Stomach (tissue), 9 donors: ENCODE data around the gene DCBLD1. TPM values are rescaled to one million over a fixed set of nuclear protein-coding genes. Genes with fewer than 3 reads are reported as not detected.

ENCODE experiments used
- DNase-seq, 2 donors: peaks; one replicate each; pipeline versions ENCODE4 v3.0.0 to v3.0.0-alpha.2; 2013 to 2019
- H3K27ac ChIP-seq, 5 donors: fragments of 200-600 bp in 4 of 5; sonication (generic) in 4 of 5; one replicate each; pipeline ENCODE4 v1.5.1; 2013 to 2019; ENCODE audit warnings: mild to moderate bottlenecking in 1 of 5, moderate library complexity in 1 of 5
- H3K27me3 ChIP-seq, 3 donors: fragments of 200-600 bp; sonication (generic); one replicate each; pipeline ENCODE4 v1.5.1; 2017 to 2019; ENCODE audit warnings: mixed run types in 1 of 3
- H3K36me3 ChIP-seq, 4 donors: fragments of 200-600 bp; sonication (generic); 1 replicate in 3 of 4; 2 replicates in 1 of 4; pipeline ENCODE4 v1.5.1; 2016 to 2019
- H3K4me1 ChIP-seq, 4 donors: fragments of 200-600 bp; sonication (generic); one replicate each; pipeline ENCODE4 v1.5.1; 2016 to 2019
- H3K4me3 ChIP-seq, 4 donors: fragments of 200-600 bp; sonication (generic) in 3 of 4; one replicate each; pipeline ENCODE4 v1.5.1; 2016 to 2019; ENCODE audit warnings: mild to moderate bottlenecking in 1 of 4
- H3K9me3 ChIP-seq, 4 donors: fragments of 200-600 bp; sonication (generic); one replicate each; pipeline ENCODE4 v1.5.1; 2016 to 2019
- EP300 ChIP-seq: sonication (generic); formaldehyde crosslinking; IDR thresholded peaks from one replicate; pipeline ENCODE4 v1.6.1; 2017; ENCODE audit warnings: antibody characterized with exemption
- POLR2A ChIP-seq, 4 donors: fragments of 450-650 bp; IDR thresholded peaks; one replicate each; pipeline ENCODE4 v1.6.1; 2016; ENCODE audit warnings: antibody characterized with exemption in 4 of 4, control low read depth in 2 of 4, mild to moderate bottlenecking in 1 of 4, moderate library complexity in 1 of 4
- POLR2AphosphoS5 ChIP-seq, 3 donors: sonication (generic); formaldehyde crosslinking; IDR thresholded peaks; one replicate each; pipeline ENCODE4 v1.6.1; 2016; ENCODE audit warnings: antibody characterized with exemption in 3 of 3
- WGBS, 5 donors: extraction: QIAGEN DNeasy Blood & Tissue Kit in 3 of 5; methylation state at CpG; one replicate each; pipeline versions ENCODE4 v1.1.5 to v1.1.7; 2013 to 2018; 5-methylcytosine and 5-hydroxymethylcytosine counted together
- intact Hi-C: fragments of 100-400 bp; cut with DNase I; formaldehyde crosslinking; loops from one replicate; pipeline ENCODE4 v1.15.1; 2023; ENCODE audit warnings: low total_unique reads
- polyA plus RNA-seq, 3 donors: library from polyadenylated mRNA; stranded (reverse); fragments of 200-250 nt; gene quantifications; one replicate each; pipeline ENCODE4 v1.2.3, GENCODE V29; 2013
- total RNA-seq, 5 donors: library from RNA; depleted of rRNA; stranded (reverse); fragments of >200 nt; gene quantifications; one replicate each; pipeline versions ENCODE4 v1.1.0 to v1.2.3, GENCODE V29; 2014 to 2016
- TF ChIP-seq, protein P1 (sequence below), 7 experiments: fragments of 450-650 bp in 4 of 7; fragments of 200-600 bp in 3 of 7; sonication (generic) in 3 of 7; IDR thresholded peaks; one replicate each; pipeline ENCODE4 v1.5.1; 2016 to 2019; ENCODE audit warnings: antibody characterized with exemption in 7 of 7, control low read depth in 2 of 7, mild to moderate bottlenecking in 1 of 7
- donor health status: healthy with polysubstance abuse.
- donor health status: Bipolar disorder and iron deficiency.
- donor health status: healthy.

The DCBLD1 gene
- total and polyA plus RNA-seq, 8 donors = 3.4 to 28.5 (median 9.1) TPM

DNA sequence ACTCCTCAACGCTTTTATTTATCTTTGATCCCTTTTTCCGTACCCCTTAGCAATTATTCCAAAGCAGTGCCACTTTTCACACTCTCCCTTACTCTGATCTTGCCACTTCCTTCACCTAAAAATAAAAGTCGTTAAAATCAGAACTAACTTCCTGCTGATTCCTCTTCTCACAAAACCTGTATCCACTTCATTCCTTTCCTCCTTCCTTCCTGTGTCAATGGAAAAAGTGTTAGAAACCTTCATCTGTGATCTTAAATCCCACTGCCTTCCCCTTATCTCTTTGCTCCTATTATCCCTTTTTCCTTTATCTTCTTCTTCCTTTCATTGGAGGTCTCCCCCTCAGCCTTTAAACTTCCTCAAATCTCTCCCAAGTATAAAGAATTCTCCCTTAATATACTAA, 70.7 kb downstream of the DCBLD1 start:
- WGBS, 5 donors = 62 to 70% (median 65%) methylated on average over 3 of the region's 3 CpGs
- Histone ChIP-seq H3K4me3 (no peak overlapping the region), H3K9me3 (no peaks in the 10 kb centered on the region), H3K27me3 (no peaks in the 10 kb centered on the region), H3K36me3 (peaks cover 0 to 3% (median 2%) of the 10 kb centered on the region in 4 donors), H3K4me1 (peaks cover 0 to 30% (median 10%) of the 10 kb centered on the region in 4 donors), H3K27ac (no peak overlapping the region)
- DNase-seq = no peak
- TF ChIP-seq POLR2AphosphoS5 (IDR thresholded peaks at IDR 0.05) = no peak
- TF ChIP-seq POLR2A (IDR thresholded peaks at IDR 0.05) = no peak
- no peak for TF ChIP-seq EP300
- TF ChIP-seq, protein P1, sequence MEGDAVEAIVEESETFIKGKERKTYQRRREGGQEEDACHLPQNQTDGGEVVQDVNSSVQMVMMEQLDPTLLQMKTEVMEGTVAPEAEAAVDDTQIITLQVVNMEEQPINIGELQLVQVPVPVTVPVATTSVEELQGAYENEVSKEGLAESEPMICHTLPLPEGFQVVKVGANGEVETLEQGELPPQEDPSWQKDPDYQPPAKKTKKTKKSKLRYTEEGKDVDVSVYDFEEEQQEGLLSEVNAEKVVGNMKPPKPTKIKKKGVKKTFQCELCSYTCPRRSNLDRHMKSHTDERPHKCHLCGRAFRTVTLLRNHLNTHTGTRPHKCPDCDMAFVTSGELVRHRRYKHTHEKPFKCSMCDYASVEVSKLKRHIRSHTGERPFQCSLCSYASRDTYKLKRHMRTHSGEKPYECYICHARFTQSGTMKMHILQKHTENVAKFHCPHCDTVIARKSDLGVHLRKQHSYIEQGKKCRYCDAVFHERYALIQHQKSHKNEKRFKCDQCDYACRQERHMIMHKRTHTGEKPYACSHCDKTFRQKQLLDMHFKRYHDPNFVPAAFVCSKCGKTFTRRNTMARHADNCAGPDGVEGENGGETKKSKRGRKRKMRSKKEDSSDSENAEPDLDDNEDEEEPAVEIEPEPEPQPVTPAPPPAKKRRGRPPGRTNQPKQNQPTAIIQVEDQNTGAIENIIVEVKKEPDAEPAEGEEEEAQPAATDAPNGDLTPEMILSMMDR (IDR thresholded peaks at IDR 0.05) = no peak
- intact Hi-C loops = loop anchor here (5.0 kb wide), 1 partner anchor 106 kb away; no protein-coding TSS in a partner anchor

DNA sequence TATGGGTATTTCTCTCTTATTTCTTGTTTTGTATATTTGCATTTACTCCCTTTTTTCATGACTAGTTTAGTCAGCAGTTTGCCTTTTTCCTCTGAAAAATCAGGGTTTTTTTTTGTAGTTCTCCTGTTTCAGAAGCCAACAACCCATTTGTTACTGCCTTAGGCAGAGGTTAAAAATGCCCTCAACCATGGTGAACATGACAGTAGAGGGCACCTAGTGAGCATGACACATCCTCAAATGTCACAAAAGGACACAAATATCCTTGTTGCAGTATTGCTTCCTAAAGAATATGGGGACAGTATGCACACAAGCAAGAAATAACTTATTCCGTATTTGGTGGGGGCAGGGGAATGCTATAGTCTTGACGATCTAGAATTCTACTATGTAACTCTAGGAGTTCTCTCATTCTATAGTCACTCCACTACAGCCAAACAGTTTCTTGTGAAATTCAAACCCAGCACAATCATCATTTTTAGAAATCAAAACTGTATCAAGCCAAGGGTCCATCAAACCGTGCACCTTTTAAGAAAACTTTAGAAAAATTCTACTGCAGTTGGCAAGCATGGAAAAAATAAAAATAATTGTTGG, 72.9 kb downstream of the DCBLD1 start:
- no peak overlapping the region for H3K4me3 ChIP-seq
- intact Hi-C loops = no loop called here
- no peak for DNase-seq
- 30 to 40% (median 36%) methylated on average over 3 of the region's 3 CpGs for WGBS, 5 donors
- peaks cover 0 to 10% (median 4%) of the 10 kb centered on the region in 4 donors for H3K4me1 ChIP-seq
- TF ChIP-seq, protein P1 (IDR thresholded peaks at IDR 0.05) = no peak
- TF ChIP-seq POLR2AphosphoS5 (IDR thresholded peaks at IDR 0.05) = no peak
- no peak for TF ChIP-seq POLR2A (IDR thresholded peaks at IDR 0.05)
- no peak for TF ChIP-seq EP300
- H3K27ac ChIP-seq = no peak overlapping the region
- no peaks in the 10 kb centered on the region for H3K9me3 ChIP-seq
- no peaks in the 10 kb centered on the region for H3K27me3 ChIP-seq
- peaks cover 0 to 7% (median 2%) of the 10 kb centered on the region in 4 donors for H3K36me3 ChIP-seq

DNA sequence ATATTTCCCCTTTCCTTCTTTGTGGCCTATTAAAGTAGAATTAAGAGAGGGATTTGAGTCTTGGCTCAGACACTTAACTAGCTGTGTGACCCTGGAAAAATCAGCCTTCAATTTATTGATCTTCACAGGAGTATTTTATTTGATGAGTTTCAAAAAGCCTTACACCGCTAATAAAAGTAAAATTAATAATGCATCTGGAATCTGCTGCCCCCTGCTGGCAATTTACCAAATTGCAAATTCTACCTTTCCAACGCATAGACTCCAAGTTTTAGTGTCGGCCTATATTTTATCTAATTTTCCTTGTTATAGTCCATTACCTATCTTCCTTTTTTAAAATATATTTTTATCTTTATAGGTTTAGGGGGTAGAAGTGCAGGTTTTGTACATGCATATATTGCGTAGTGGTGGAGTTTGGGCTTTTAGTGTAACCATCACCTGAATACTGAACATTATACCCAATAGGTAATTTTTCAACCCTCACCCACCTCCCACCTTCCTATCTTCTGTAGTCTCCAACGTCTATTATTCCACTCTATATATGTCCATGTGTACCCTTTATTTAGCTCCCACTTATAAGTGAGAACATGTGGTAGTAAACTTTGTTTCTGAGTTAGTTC, 73.5 kb downstream of the DCBLD1 start:
- Histone ChIP-seq H3K4me1 (peaks cover 0 to 10% (median 1%) of the 10 kb centered on the region in 4 donors), H3K27me3 (no peaks in the 10 kb centered on the region), H3K9me3 (no peaks in the 10 kb centered on the region), H3K27ac (no peak overlapping the region), H3K4me3 (no peak overlapping the region), H3K36me3 (peaks cover 0 to 13% (median 7%) of the 10 kb centered on the region in 4 donors)
- peak; percentile 66 to 69 for DNase-seq
- WGBS, 5 donors = 16 to 22% (median 17%) methylated on average over 5 of the region's 5 CpGs
- intact Hi-C loops = no loop called here
- no peak for TF ChIP-seq POLR2A (IDR thresholded peaks at IDR 0.05)
- TF ChIP-seq, protein P1 (IDR thresholded peaks at IDR 0.05) = peak in 5 of 7 experiments; percentile 49 to 93 (median 81)

DNA sequence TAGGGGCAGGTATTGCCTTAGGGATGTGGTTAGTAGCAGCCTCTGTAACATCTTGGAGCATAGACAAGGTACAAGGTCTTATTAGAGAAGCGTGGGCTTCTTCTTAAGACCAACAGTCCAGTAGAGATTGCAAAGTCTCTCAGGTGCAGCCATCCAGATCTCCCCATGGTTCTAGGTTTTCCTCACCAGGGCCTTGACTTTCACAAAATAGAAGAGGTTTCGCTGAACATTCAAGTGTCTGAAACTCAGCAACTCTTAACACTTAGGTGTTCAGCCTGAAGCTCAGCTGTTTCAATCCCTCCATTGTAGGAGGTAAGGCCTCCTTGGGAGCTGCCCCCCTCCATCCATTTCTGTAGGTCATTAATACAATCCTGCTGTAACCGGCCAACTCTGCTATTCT, 75.5 kb downstream of the DCBLD1 start:
- intact Hi-C loops = no loop called here
- TF ChIP-seq, protein P1 (IDR thresholded peaks at IDR 0.05) = no peak
- TF ChIP-seq POLR2A (IDR thresholded peaks at IDR 0.05) (no peak), POLR2AphosphoS5 (IDR thresholded peaks at IDR 0.05) (no peak), EP300 (no peak)
- H3K4me1 ChIP-seq = peaks cover 0 to 10% (median 1%) of the 10 kb centered on the region in 4 donors
- WGBS, 5 donors = 86 to 95% (median 90%) methylated on average over 3 of the region's 3 CpGs
- H3K27me3 ChIP-seq = no peaks in the 10 kb centered on the region
- no peak for DNase-seq
- peaks cover 0 to 30% (median 20%) of the 10 kb centered on the region in 4 donors for H3K36me3 ChIP-seq
- H3K4me3 ChIP-seq = no peak overlapping the region
- H3K9me3 ChIP-seq = no peaks in the 10 kb centered on the region
- H3K27ac ChIP-seq = no peak overlapping the region
